ENCODE measurements around the gene TRDMT1. TPM values are rescaled to one million over a fixed set of nuclear protein-coding genes. Genes with fewer than 3 reads are reported as not detected.

The TRDMT1 gene
- total RNA-seq, 1 donor from 2014 or later, result 6.6 TPM

- Mint-ChIP-seq H3K4me1 (ENCODE audit: unreplicated experiment) (peaks cover 38% of the 10 kb centered on the region), H3K27me3 (ENCODE audit: unreplicated experiment) (no peaks in the 10 kb centered on the region), H3K36me3 (ENCODE audit: unreplicated experiment) (peaks cover 36% of the 10 kb centered on the region), H3K9me3 (ENCODE audit: unreplicated experiment) (no peaks in the 10 kb centered on the region), H3K4me3 (ENCODE audit: unreplicated experiment) (no peak overlapping the region), H3K27ac (ENCODE audit: unreplicated experiment) (peak overlapping the region; percentile 89)
- TF ChIP-seq, protein P1, sequence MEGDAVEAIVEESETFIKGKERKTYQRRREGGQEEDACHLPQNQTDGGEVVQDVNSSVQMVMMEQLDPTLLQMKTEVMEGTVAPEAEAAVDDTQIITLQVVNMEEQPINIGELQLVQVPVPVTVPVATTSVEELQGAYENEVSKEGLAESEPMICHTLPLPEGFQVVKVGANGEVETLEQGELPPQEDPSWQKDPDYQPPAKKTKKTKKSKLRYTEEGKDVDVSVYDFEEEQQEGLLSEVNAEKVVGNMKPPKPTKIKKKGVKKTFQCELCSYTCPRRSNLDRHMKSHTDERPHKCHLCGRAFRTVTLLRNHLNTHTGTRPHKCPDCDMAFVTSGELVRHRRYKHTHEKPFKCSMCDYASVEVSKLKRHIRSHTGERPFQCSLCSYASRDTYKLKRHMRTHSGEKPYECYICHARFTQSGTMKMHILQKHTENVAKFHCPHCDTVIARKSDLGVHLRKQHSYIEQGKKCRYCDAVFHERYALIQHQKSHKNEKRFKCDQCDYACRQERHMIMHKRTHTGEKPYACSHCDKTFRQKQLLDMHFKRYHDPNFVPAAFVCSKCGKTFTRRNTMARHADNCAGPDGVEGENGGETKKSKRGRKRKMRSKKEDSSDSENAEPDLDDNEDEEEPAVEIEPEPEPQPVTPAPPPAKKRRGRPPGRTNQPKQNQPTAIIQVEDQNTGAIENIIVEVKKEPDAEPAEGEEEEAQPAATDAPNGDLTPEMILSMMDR (IDR thresholded peaks at IDR 0.05), result no peak
- no peak for DNase-seq (ENCODE audit: extremely low spot score, unreplicated experiment)
Observed at GRCh38 chr10:17238445-17239291, 37.2 kb upstream of the TRDMT1 start.

DNA sequence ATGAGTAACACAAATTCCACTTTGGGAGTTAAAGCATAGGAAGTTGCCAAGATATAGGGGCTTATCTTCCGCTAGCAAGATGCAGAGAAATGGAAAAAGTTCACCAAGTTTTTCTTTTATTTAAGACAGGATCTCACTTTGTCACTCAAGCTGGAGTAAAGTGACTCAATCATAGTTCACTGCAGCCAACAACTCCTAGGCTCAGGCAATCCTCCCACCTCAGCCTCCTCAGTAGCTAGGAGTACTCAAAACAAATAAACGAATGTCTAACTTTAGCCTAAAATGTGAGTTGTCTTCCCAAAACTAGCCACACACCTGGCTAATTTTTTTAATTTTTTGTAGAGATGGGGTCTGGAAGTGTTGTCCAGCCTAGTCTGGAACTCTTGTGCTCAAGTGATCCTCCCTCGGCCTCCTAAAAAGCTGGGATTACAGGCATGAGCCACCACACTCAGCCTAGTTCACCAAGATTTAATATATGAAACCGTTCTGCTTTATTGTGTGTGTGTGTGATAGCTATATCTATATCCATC, 36.5 kb upstream of the TRDMT1 start:
- Mint-ChIP-seq H3K4me1 (ENCODE audit: unreplicated experiment) (peaks cover 44% of the 10 kb centered on the region), H3K27ac (ENCODE audit: unreplicated experiment) (peak overlapping the region; percentile 89), H3K36me3 (ENCODE audit: unreplicated experiment) (peaks cover 39% of the 10 kb centered on the region), H3K4me3 (ENCODE audit: unreplicated experiment) (no peak overlapping the region), H3K27me3 (ENCODE audit: unreplicated experiment) (no peaks in the 10 kb centered on the region), H3K9me3 (ENCODE audit: unreplicated experiment) (no peaks in the 10 kb centered on the region)
- TF ChIP-seq, protein P1 (IDR thresholded peaks at IDR 0.05), result no peak
- DNase-seq (ENCODE audit: extremely low spot score, unreplicated experiment), result no peak

DNA sequence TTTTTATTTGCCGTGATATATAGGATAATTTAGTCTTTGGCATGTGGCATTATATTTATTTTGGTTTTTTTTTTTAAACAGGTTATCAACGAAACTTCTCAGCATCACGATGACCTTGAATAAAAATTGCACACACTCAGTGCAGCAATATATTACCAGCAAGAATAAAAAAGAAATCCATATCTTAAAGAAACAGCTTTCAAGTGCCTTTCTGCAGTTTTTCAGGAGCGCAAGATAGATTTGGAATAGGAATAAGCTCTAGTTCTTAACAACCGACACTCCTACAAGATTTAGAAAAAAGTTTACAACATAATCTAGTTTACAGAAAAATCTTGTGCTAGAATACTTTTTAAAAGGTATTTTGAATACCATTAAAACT, 35.7 kb upstream of the TRDMT1 start:
- Mint-ChIP-seq H3K36me3 (ENCODE audit: unreplicated experiment) (peaks cover 45% of the 10 kb centered on the region), H3K4me3 (ENCODE audit: unreplicated experiment) (no peak overlapping the region)
- TF ChIP-seq, protein P1 (IDR thresholded peaks at IDR 0.05), result no peak

GRCh38 chr10:17236468-17237148, 35.1 kb upstream of the TRDMT1 start:
- H3K9me3 Mint-ChIP-seq (ENCODE audit: unreplicated experiment), result no peaks in the 10 kb centered on the region
- H3K27me3 Mint-ChIP-seq (ENCODE audit: unreplicated experiment), result no peaks in the 10 kb centered on the region
- peak overlapping the region; percentile 45 for H3K27ac Mint-ChIP-seq (ENCODE audit: unreplicated experiment)
- DNase-seq (ENCODE audit: extremely low spot score, unreplicated experiment), result no peak
- peaks cover 55% of the 10 kb centered on the region for H3K4me1 Mint-ChIP-seq (ENCODE audit: unreplicated experiment)
- peaks cover 50% of the 10 kb centered on the region for H3K36me3 Mint-ChIP-seq (ENCODE audit: unreplicated experiment)
- TF ChIP-seq, protein P1 (IDR thresholded peaks at IDR 0.05), result no peak
- H3K4me3 Mint-ChIP-seq (ENCODE audit: unreplicated experiment), result no peak overlapping the region

More for the DNA sequence above, 35.7 kb upstream of the TRDMT1 start:
- Mint-ChIP-seq H3K27ac (ENCODE audit: unreplicated experiment) (peak overlapping the region; percentile 45), H3K27me3 (ENCODE audit: unreplicated experiment) (no peaks in the 10 kb centered on the region), H3K9me3 (ENCODE audit: unreplicated experiment) (no peaks in the 10 kb centered on the region), H3K4me1 (ENCODE audit: unreplicated experiment) (peaks cover 49% of the 10 kb centered on the region)
- no peak for DNase-seq (ENCODE audit: extremely low spot score, unreplicated experiment)

DNA sequence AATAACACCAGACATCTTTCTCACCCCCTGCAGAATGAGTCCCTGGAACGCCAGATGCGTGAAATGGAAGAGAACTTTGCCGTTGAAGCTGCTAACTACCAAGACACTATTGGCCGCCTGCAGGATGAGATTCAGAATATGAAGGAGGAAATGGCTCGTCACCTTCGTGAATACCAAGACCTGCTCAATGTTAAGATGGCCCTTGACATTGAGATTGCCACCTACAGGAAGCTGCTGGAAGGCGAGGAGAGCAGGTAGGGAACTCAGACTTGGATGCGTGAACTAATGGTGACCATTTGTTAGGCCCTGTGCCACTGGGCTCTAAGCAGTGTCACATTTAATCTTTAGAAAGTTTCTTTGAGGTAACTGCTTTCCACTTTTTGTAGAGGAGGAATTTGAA, 33.7 kb upstream of the TRDMT1 start:
- H3K27me3 Mint-ChIP-seq (ENCODE audit: unreplicated experiment), result no peaks in the 10 kb centered on the region
- TF ChIP-seq, protein P1 (IDR thresholded peaks at IDR 0.05), result peak; percentile 27
- no peak for DNase-seq (ENCODE audit: extremely low spot score, unreplicated experiment)
- peaks cover 63% of the 10 kb centered on the region for H3K36me3 Mint-ChIP-seq (ENCODE audit: unreplicated experiment)
- peaks cover 62% of the 10 kb centered on the region for H3K4me1 Mint-ChIP-seq (ENCODE audit: unreplicated experiment)
- peak overlapping the region; percentile 65 for H3K27ac Mint-ChIP-seq (ENCODE audit: unreplicated experiment)
- no peaks in the 10 kb centered on the region for H3K9me3 Mint-ChIP-seq (ENCODE audit: unreplicated experiment)
- no peak overlapping the region for H3K4me3 Mint-ChIP-seq (ENCODE audit: unreplicated experiment)
